ENCODE measurements around the gene APBB1IP. TPM values are rescaled to one million over a fixed set of nuclear protein-coding genes. Genes with fewer than 3 reads are reported as not detected.
A peak's percentile ranks its signal among the peaks of the same experiment; 100 is the strongest.

Gene APBB1IP
- total RNA-seq, 1 donor from 2014 or later = not detected

DNA sequence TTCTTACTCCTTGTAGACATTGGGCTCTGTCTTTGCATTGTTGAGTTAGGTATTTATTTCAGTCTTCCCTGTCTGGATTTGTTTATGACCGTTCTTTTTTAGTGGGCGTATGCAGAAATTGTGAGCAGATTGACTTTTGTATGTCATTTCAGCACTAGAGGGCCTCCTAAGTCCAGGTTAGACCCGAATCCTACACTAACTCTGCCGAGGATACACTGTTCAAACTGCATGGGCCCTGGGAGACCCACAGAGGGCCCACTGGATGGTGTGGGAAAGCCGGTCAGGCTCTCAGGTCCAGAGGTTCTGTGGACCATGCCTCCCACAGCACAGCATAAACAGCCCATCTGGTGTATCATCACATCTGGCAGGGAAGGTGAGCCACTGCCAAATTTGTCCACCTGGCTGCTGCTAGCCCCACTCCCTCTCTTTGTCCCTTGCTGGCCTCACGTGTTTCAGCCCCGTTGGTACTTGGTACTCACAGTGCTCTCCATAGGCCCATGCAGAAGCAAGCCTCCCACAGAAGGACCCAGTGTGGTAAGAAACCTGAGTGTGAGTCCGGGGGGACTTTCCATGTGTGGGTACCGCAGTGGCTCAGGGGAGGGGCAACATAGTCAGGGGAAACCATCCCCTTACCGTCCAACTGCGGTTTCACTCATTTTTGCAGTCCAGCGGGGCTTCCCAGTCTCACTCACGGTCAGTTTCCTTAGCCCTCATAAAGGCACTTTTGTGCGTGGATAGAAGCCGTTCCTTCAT, 112.8 kb downstream of the APBB1IP start:
- H3K4me3 ChIP-seq = no peak overlapping the region
- peaks cover 2% of the 10 kb centered on the region for H3K27me3 Mint-ChIP-seq (ENCODE audit: insufficient read depth, low read depth)
- H3K27ac ChIP-seq = no peak overlapping the region
- no peaks in the 10 kb centered on the region for H3K4me1 Mint-ChIP-seq
- no peaks in the 10 kb centered on the region for H3K9me3 ChIP-seq (ENCODE audit: low read depth)
- H3K27me3 ChIP-seq = no peaks in the 10 kb centered on the region
- no peaks in the 10 kb centered on the region for H3K4me1 ChIP-seq
- H3K4me3 Mint-ChIP-seq = no peak overlapping the region
- H3K9me3 Mint-ChIP-seq = peaks cover 25% of the 10 kb centered on the region
- no peaks in the 10 kb centered on the region for H3K36me3 Mint-ChIP-seq
- no peaks in the 10 kb centered on the region for H3K36me3 ChIP-seq
- no peak overlapping the region for H3K4me2 ChIP-seq
- no peak overlapping the region for H3K27ac Mint-ChIP-seq
- no peak overlapping the region for H3K9ac ChIP-seq
- H2AFZ ChIP-seq (replicated peaks) = peak overlapping the region; percentile 10
- TF ChIP-seq, protein P1, sequence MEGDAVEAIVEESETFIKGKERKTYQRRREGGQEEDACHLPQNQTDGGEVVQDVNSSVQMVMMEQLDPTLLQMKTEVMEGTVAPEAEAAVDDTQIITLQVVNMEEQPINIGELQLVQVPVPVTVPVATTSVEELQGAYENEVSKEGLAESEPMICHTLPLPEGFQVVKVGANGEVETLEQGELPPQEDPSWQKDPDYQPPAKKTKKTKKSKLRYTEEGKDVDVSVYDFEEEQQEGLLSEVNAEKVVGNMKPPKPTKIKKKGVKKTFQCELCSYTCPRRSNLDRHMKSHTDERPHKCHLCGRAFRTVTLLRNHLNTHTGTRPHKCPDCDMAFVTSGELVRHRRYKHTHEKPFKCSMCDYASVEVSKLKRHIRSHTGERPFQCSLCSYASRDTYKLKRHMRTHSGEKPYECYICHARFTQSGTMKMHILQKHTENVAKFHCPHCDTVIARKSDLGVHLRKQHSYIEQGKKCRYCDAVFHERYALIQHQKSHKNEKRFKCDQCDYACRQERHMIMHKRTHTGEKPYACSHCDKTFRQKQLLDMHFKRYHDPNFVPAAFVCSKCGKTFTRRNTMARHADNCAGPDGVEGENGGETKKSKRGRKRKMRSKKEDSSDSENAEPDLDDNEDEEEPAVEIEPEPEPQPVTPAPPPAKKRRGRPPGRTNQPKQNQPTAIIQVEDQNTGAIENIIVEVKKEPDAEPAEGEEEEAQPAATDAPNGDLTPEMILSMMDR (IDR thresholded peaks at IDR 0.05) = peak; percentile 43
- TF ChIP-seq EZH2phosphoT487 (IDR thresholded peaks at IDR 0.05) = no peak
- H4K20me1 ChIP-seq (ENCODE audit: low read depth) = no peaks in the 10 kb centered on the region
- no peaks in the 10 kb centered on the region for H3K79me2 ChIP-seq (ENCODE audit: low read depth)
- DNase-seq (ENCODE audit: low spot score) = peak; percentile 42
- H3F3A ChIP-seq (ENCODE audit: low read depth) = no peaks in the 10 kb centered on the region

DNA sequence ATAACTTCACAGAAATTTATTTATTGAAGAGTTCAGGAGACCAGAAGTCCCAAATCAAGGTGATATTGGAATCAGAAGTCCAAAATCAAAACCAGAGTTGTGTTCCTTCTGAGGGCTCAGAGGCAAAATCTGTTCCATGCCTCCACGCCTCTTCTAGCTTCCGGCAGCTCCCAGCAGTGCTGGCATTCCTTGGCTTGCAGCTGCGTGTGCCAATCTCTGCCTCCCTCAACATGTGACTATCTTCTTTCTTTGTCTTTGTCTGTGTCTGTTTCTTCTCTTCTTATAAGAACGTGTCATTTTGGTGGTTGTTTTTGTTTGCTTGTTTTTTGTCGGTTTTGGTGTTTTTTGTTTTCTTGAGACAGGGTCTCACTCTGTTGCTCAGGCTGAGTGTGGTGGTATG, 116.1 kb downstream of the APBB1IP start:
- H3K4me1 Mint-ChIP-seq = no peaks in the 10 kb centered on the region
- Histone ChIP-seq H3F3A (ENCODE audit: low read depth) (no peaks in the 10 kb centered on the region), H3K4me2 (no peak overlapping the region), H3K9me3 (ENCODE audit: low read depth) (no peaks in the 10 kb centered on the region), H3K9ac (no peak overlapping the region), H3K4me1 (no peaks in the 10 kb centered on the region), H2AFZ (replicated peaks) (no peak overlapping the region), H3K79me2 (ENCODE audit: low read depth) (no peaks in the 10 kb centered on the region), H3K27me3 (no peaks in the 10 kb centered on the region), H3K4me3 (no peak overlapping the region), H3K36me3 (no peaks in the 10 kb centered on the region), H3K27ac (no peak overlapping the region), H4K20me1 (ENCODE audit: low read depth) (no peaks in the 10 kb centered on the region)
- no peak for DNase-seq (ENCODE audit: low spot score)
- peaks cover 22% of the 10 kb centered on the region for H3K9me3 Mint-ChIP-seq
- H3K27ac Mint-ChIP-seq = no peak overlapping the region
- no peak overlapping the region for H3K4me3 Mint-ChIP-seq
- no peaks in the 10 kb centered on the region for H3K36me3 Mint-ChIP-seq
- TF ChIP-seq EZH2phosphoT487 (IDR thresholded peaks at IDR 0.05) = no peak
- TF ChIP-seq, protein P1 (IDR thresholded peaks at IDR 0.05) = no peak
- no peak for TF ChIP-seq EZH2 (IDR thresholded peaks at IDR 0.05)
- peaks cover 4% of the 10 kb centered on the region for H3K27me3 Mint-ChIP-seq (ENCODE audit: insufficient read depth, low read depth)

DNA sequence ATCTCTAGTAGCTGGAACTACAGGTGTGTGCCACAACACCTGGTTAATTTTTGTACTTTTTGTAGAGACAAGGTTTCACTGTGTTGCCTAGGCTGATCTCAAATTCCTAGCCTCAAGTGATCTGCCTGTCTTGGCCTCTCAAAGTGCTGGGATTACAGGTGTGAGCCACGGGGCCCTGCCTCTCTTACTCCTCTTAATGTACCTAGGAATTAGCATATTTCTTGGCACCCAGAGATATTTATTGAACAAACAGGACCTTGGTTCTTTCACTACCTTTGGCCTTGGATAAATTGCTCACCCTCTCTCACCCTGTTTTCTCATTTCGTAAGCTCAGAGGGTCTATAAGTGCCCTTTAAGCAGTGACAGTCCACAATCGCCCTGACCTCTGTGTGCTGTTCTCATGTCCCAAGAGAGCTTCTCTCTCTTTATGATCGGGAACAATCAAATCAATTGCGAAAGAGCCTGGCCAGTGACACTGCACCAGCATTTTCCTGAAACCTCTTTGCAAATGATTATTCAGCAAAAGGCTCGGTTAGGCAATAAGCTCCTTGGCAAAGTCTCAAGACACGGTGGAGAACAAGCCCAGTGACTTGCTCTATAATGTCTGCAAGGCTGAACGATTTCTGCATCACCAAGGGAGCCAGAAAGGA, 117.7 kb downstream of the APBB1IP start:
- no peak overlapping the region for H2AFZ ChIP-seq (replicated peaks)
- peaks cover 4% of the 10 kb centered on the region for H3K27me3 Mint-ChIP-seq (ENCODE audit: insufficient read depth, low read depth)
- DNase-seq (ENCODE audit: low spot score) = no peak
- H3K36me3 Mint-ChIP-seq = no peaks in the 10 kb centered on the region
- H3K4me3 Mint-ChIP-seq = no peak overlapping the region
- H3K79me2 ChIP-seq (ENCODE audit: low read depth) = no peaks in the 10 kb centered on the region
- H3K27ac ChIP-seq = no peak overlapping the region
- H3K4me3 ChIP-seq = no peak overlapping the region
- no peaks in the 10 kb centered on the region for H3F3A ChIP-seq (ENCODE audit: low read depth)
- peaks cover 8% of the 10 kb centered on the region for H3K9me3 Mint-ChIP-seq
- H3K36me3 ChIP-seq = no peaks in the 10 kb centered on the region
- no peak overlapping the region for H3K4me2 ChIP-seq
- no peaks in the 10 kb centered on the region for H3K9me3 ChIP-seq (ENCODE audit: low read depth)
- no peaks in the 10 kb centered on the region for H4K20me1 ChIP-seq (ENCODE audit: low read depth)
- TF ChIP-seq EZH2 (IDR thresholded peaks at IDR 0.05) = no peak
- TF ChIP-seq, protein P1 (IDR thresholded peaks at IDR 0.05) = no peak
- TF ChIP-seq EZH2phosphoT487 (IDR thresholded peaks at IDR 0.05) = no peak
- no peaks in the 10 kb centered on the region for H3K27me3 ChIP-seq
- H3K4me1 Mint-ChIP-seq = no peaks in the 10 kb centered on the region
- H3K4me1 ChIP-seq = no peaks in the 10 kb centered on the region
- H3K27ac Mint-ChIP-seq = no peak overlapping the region
- no peak overlapping the region for H3K9ac ChIP-seq
